GM19035 (cell line): Measurements from ENCODE around the gene RNF26.
A peak's percentile ranks its signal among the peaks of the same experiment; 100 is the strongest.
"Not testable (repeated sequence)": the region's sequence is repeated elsewhere in the genome, so short reads cannot be mapped to it uniquely, and the experiment has no call there.

Source experiments
- ATAC-seq: cut with Tn5 transposase; IDR thresholded peaks from one replicate; pipeline ENCODE4 v1.9.1; 2021; ENCODE audit not compliant: unreplicated experiment

The RNF26 gene

GRCh38 chr11:119381181-119381988 lies 47.1 kb downstream of the RNF26 start, which contains the start of gene USP2:
TSS of gene USP2 (minus strand) at chr11:119381690. CDS start at chr11:119373480, 8,210 bp downstream.
- ATAC-seq: peak; percentile 100

- no peak for ATAC-seq
These were observed 47.8 kb downstream of the RNF26 start for GRCh38 chr11:119382101-119382500.

- not testable (repeated sequence) for ATAC-seq
These were observed 48.2 kb downstream of the RNF26 start for GRCh38 chr11:119382513-119382912.

- ATAC-seq: no peak
These were observed 50.0 kb downstream of the RNF26 start for GRCh38 chr11:119384332-119384731.
